GM18873 (cell line): Measurements from ENCODE around the gene F10.

Experiments
- ATAC-seq: cut with Tn5 transposase; IDR thresholded peaks from one replicate; pipeline ENCODE4 v1.9.1; 2021; ENCODE audit warnings: mild to moderate bottlenecking, moderate library complexity, moderate number of reproducible peaks; ENCODE audit not compliant: unreplicated experiment, low FRiP score

The F10 gene

GRCh38 chr13:113129480-113129879 lies 6.9 kb downstream of the F10 start:
- ATAC-seq: no peak

GRCh38 chr13:113129921-113130750 lies 7.5 kb downstream of the F10 start:
- no peak for ATAC-seq

GRCh38 chr13:113135281-113135760 lies 12.7 kb downstream of the F10 start:
- no peak for ATAC-seq

GRCh38 chr13:113137691-113138298 lies 15.2 kb downstream of the F10 start:
- ATAC-seq: no peak

GRCh38 chr13:113138792-113139551 lies 16.4 kb downstream of the F10 start:
- no peak for ATAC-seq

GRCh38 chr13:113139577-113139976 lies 17.0 kb downstream of the F10 start:
- no peak for ATAC-seq

- ATAC-seq: no peak
These were observed 18.3 kb downstream of the F10 start for GRCh38 chr13:113140677-113141600.

- no peak for ATAC-seq
These were observed 19.0 kb downstream of the F10 start for GRCh38 chr13:113141601-113141970.

GRCh38 chr13:113142876-113143275 lies 20.3 kb downstream of the F10 start:
- ATAC-seq: no peak

GRCh38 chr13:113143466-113144254 lies 21.1 kb downstream of the F10 start:
- ATAC-seq: no peak

- no peak for ATAC-seq
These were observed 21.6 kb downstream of the F10 start for GRCh38 chr13:113144255-113144629.

- ATAC-seq: no peak
These were observed 22.9 kb downstream of the F10 start for GRCh38 chr13:113145496-113145895.

- ATAC-seq: no peak
These were observed 23.5 kb downstream of the F10 start for GRCh38 chr13:113145911-113146598.

- ATAC-seq: no peak
These were observed 24.2 kb downstream of the F10 start for GRCh38 chr13:113146750-113147149.

GRCh38 chr13:113147206-113147605 lies 24.6 kb downstream of the F10 start:
- no peak for ATAC-seq

- no peak for ATAC-seq
These were observed 25.8 kb downstream of the F10 start for GRCh38 chr13:113148407-113148806.

GRCh38 chr13:113148940-113149503 lies 26.4 kb downstream of the F10 start:
- no peak for ATAC-seq

- no peak for ATAC-seq
These were observed 27.3 kb downstream of the F10 start for GRCh38 chr13:113149711-113150549.
